SJCRH30 (cell line): ENCODE results near the gene TMEM259. TPM values are rescaled to one million over a fixed set of nuclear protein-coding genes. Genes with fewer than 3 reads are reported as not detected.
A peak's percentile ranks its signal among the peaks of the same experiment; 100 is the strongest.

Source experiments
- DNase-seq, 2 experiments: peaks; one replicate each; pipeline ENCODE4 v3.0.0-alpha.2; 2015 to 2020
- H3K27ac ChIP-seq: fragments of 250-450 bp; sonication (Bioruptor Pico); 2 replicates; pipeline ENCODE4 v1.5.1; 2020; ENCODE audit warnings: mild to moderate bottlenecking, moderate library complexity
- H3K27me3 ChIP-seq: fragments of 250-450 bp; sonication (Bioruptor Pico); 2 replicates; pipeline ENCODE4 v1.5.1; 2020; ENCODE audit warnings: mild to moderate bottlenecking, moderate library complexity
- H3K36me3 ChIP-seq: fragments of 250-450 bp; sonication (Bioruptor Pico); 2 replicates; pipeline ENCODE4 v1.5.1; 2020; ENCODE audit warnings: mild to moderate bottlenecking, moderate library complexity
- H3K4me1 ChIP-seq: fragments of 250-450 bp; sonication (Bioruptor Pico); 2 replicates; pipeline ENCODE4 v1.5.1; 2020; ENCODE audit warnings: mild to moderate bottlenecking, moderate library complexity
- H3K4me3 ChIP-seq: fragments of 250-450 bp; sonication (Bioruptor Pico); 2 replicates; pipeline ENCODE4 v1.5.1; 2020; ENCODE audit warnings: mild to moderate bottlenecking, moderate library complexity
- H3K9me3 ChIP-seq: fragments of 250-450 bp; sonication (Bioruptor Pico); replicated peaks from 2 replicates; pipeline ENCODE4 v1.5.1; 2020; ENCODE audit warnings: mild to moderate bottlenecking, moderate library complexity
- total RNA-seq: library from RNA; depleted of rRNA; stranded (reverse); fragments of >200 nt; shearing (Covaris generic); gene quantifications from 2 replicates; pipeline ENCODE4 v1.2.3, GENCODE V29; 2014

TMEM259 gene
- total RNA-seq, 1 experiment from 2014 or later, result 66.8 TPM

- Histone ChIP-seq H3K9me3 (no peaks in the 10 kb centered on the region), H3K36me3 (no peaks in the 10 kb centered on the region), H3K27ac (no peak overlapping the region), H3K4me3 (no peak overlapping the region), H3K27me3 (no peaks in the 10 kb centered on the region), H3K4me1 (no peaks in the 10 kb centered on the region)
- DNase-seq, result no peak
These were observed 30.3 kb upstream of the TMEM259 start for GRCh38 chr19:1050989-1051788.

- H3K36me3 ChIP-seq, result no peaks in the 10 kb centered on the region
- H3K27me3 ChIP-seq, result no peaks in the 10 kb centered on the region
- no peaks in the 10 kb centered on the region for H3K9me3 ChIP-seq
- no peak overlapping the region for H3K4me3 ChIP-seq
- H3K4me1 ChIP-seq, result no peaks in the 10 kb centered on the region
- H3K27ac ChIP-seq, result no peak overlapping the region
- DNase-seq, result no peak
These were observed 28.9 kb upstream of the TMEM259 start for GRCh38 chr19:1049800-1050199.

- no peaks in the 10 kb centered on the region for H3K9me3 ChIP-seq
These were observed 28.2 kb upstream of the TMEM259 start for GRCh38 chr19:1049106-1049505.

GRCh38 chr19:1047696-1048147, 26.8 kb upstream of the TMEM259 start:
- Histone ChIP-seq H3K27ac (no peak overlapping the region), H3K27me3 (no peaks in the 10 kb centered on the region), H3K4me3 (no peak overlapping the region), H3K36me3 (no peaks in the 10 kb centered on the region), H3K9me3 (no peaks in the 10 kb centered on the region), H3K4me1 (peaks cover 7% of the 10 kb centered on the region)
- DNase-seq, result no peak

More at GRCh38 chr19:1049106-1049505, 28.2 kb upstream of the TMEM259 start:
- Histone ChIP-seq H3K36me3 (no peaks in the 10 kb centered on the region), H3K27me3 (no peaks in the 10 kb centered on the region), H3K4me3 (no peak overlapping the region), H3K27ac (no peak overlapping the region), H3K4me1 (no peaks in the 10 kb centered on the region)
- DNase-seq, result no peak

- no peak overlapping the region for H3K27ac ChIP-seq
- peaks cover 13% of the 10 kb centered on the region for H3K4me1 ChIP-seq
- no peaks in the 10 kb centered on the region for H3K36me3 ChIP-seq
- no peak overlapping the region for H3K4me3 ChIP-seq
- no peaks in the 10 kb centered on the region for H3K27me3 ChIP-seq
- no peak for DNase-seq
- H3K9me3 ChIP-seq, result no peaks in the 10 kb centered on the region
These were observed 26.1 kb upstream of the TMEM259 start for GRCh38 chr19:1046836-1047695.

- no peaks in the 10 kb centered on the region for H3K9me3 ChIP-seq
These were observed 25.2 kb upstream of the TMEM259 start for GRCh38 chr19:1046117-1046626.

GRCh38 chr19:1045247-1045603, 24.3 kb upstream of the TMEM259 start:
- Histone ChIP-seq H3K27me3 (no peaks in the 10 kb centered on the region), H3K4me1 (peaks cover 26% of the 10 kb centered on the region), H3K27ac (no peak overlapping the region), H3K36me3 (no peaks in the 10 kb centered on the region), H3K9me3 (no peaks in the 10 kb centered on the region), H3K4me3 (no peak overlapping the region)
- DNase-seq, result peak; percentile 50 to 52

More at GRCh38 chr19:1046117-1046626, 25.2 kb upstream of the TMEM259 start:
- H3K4me1 ChIP-seq, result peaks cover 22% of the 10 kb centered on the region
- H3K27ac ChIP-seq, result no peak overlapping the region
- DNase-seq, result no peak
- no peaks in the 10 kb centered on the region for H3K27me3 ChIP-seq
- H3K36me3 ChIP-seq, result no peaks in the 10 kb centered on the region
- no peak overlapping the region for H3K4me3 ChIP-seq

- peak; percentile 63 to 67 for DNase-seq
- peak overlapping the region; percentile 35 for H3K4me3 ChIP-seq
- H3K27me3 ChIP-seq, result no peaks in the 10 kb centered on the region
- peaks cover 26% of the 10 kb centered on the region for H3K4me1 ChIP-seq
- no peaks in the 10 kb centered on the region for H3K9me3 ChIP-seq
- H3K36me3 ChIP-seq, result no peaks in the 10 kb centered on the region; the same call in 1 of the 2 replicates
- no peak overlapping the region for H3K27ac ChIP-seq
These were observed 22.0 kb upstream of the TMEM259 start for GRCh38 chr19:1042689-1043511.

- Histone ChIP-seq H3K27me3 (no peaks in the 10 kb centered on the region), H3K36me3 (no peaks in the 10 kb centered on the region; the same call in 1 of the 2 replicates), H3K4me1 (peaks cover 26% of the 10 kb centered on the region), H3K4me3 (peak overlapping the region; percentile 35), H3K9me3 (no peaks in the 10 kb centered on the region), H3K27ac (0 out of 2 replicates have a peak overlapping the region, but pooled peaks have one; percentile 4)
- DNase-seq, result peak; percentile 80 to 87
These were observed 21.1 kb upstream of the TMEM259 start for GRCh38 chr19:1041835-1042685.

- Histone ChIP-seq H3K9me3 (no peaks in the 10 kb centered on the region), H3K27me3 (no peaks in the 10 kb centered on the region), H3K36me3 (peaks cover 6% of the 10 kb centered on the region; the same call in 1 of the 2 replicates), H3K4me1 (peaks cover 26% of the 10 kb centered on the region), H3K27ac (no peak overlapping the region), H3K4me3 (peak overlapping the region; percentile 35)
- no peak for DNase-seq
These were observed 20.4 kb upstream of the TMEM259 start for GRCh38 chr19:1041272-1041834.

GRCh38 chr19:1040476-1041271, 19.8 kb upstream of the TMEM259 start:
- Histone ChIP-seq H3K4me1 (peaks cover 26% of the 10 kb centered on the region), H3K4me3 (peak overlapping the region; percentile 55)

GRCh38 chr19:1039646-1040475, 18.9 kb upstream of the TMEM259 start, which contains the start of gene ABCA7:
Gene ABCA7, plus strand, starts transcription at chr19:1040107. Its CDS starts 1,255 bp downstream, at chr19:1041362.
- H3K27me3 ChIP-seq, result no peaks in the 10 kb centered on the region
- H3K4me1 ChIP-seq, result peaks cover 26% of the 10 kb centered on the region
- H3K36me3 ChIP-seq, result peaks cover 18% of the 10 kb centered on the region
- H3K4me3 ChIP-seq, result peak within 1 kb of the TSS; percentile 55
- no peak within 1 kb of the TSS for H3K27ac ChIP-seq
- DNase-seq, result peak; percentile 97 to 98
- H3K9me3 ChIP-seq, result no peaks in the 10 kb centered on the region

More at GRCh38 chr19:1040476-1041271, 19.8 kb upstream of the TMEM259 start:
- H3K36me3 ChIP-seq, result peaks cover 13% of the 10 kb centered on the region
- H3K27me3 ChIP-seq, result no peaks in the 10 kb centered on the region
- peak; percentile 97 to 98 for DNase-seq
- no peaks in the 10 kb centered on the region for H3K9me3 ChIP-seq
- no peak overlapping the region for H3K27ac ChIP-seq
